HL-60 (cell line): ENCODE data around the gene ABCD3.

ENCODE experiments used
- CTCF ChIP-seq: IDR thresholded peaks from one replicate; pipeline ENCODE4 v1.5.1; 2011; ENCODE audit warnings: low read length, control low read depth, inconsistent platforms; ENCODE audit not compliant: insufficient read depth
- GABPA ChIP-seq: IDR thresholded peaks from 2 replicates; pipeline ENCODE4 v1.6.1; 2012; ENCODE audit warnings: low read depth
- POLR2AphosphoS5 ChIP-seq: IDR thresholded peaks from 2 replicates; pipeline ENCODE4 v1.6.1; 2012; ENCODE audit warnings: low read depth
- REST ChIP-seq: IDR thresholded peaks from 2 replicates; pipeline ENCODE4 v1.6.1; 2012; ENCODE audit warnings: low read depth; ENCODE audit not compliant: insufficient replicate concordance
- SPI1 ChIP-seq: IDR thresholded peaks from 2 replicates; pipeline ENCODE4 v1.6.1; 2012; ENCODE audit warnings: low read depth, mild to moderate bottlenecking, borderline replicate concordance

- TF ChIP-seq CTCF, result no peak
- TF ChIP-seq POLR2AphosphoS5, result no peak
- TF ChIP-seq GABPA, result no peak
- TF ChIP-seq SPI1, result no peak
- TF ChIP-seq REST, result no peak
Measured at GRCh38 chr1:94417728-94417977, 536 bp upstream of the ABCD3 start.
